HG03097 (cell line): ENCODE data around the gene HOXD9.

ENCODE experiments used
- ATAC-seq: cut with Tn5 transposase; IDR thresholded peaks from one replicate; pipeline ENCODE4 v1.9.1; 2021; ENCODE audit not compliant: unreplicated experiment, low FRiP score

Gene HOXD9

GRCh38 chr2:176122683-176123410, at the start of gene HOXD9:
Gene HOXD9 (plus strand): TSS chr2:176122719. CDS start chr2:176122769, 50 bp downstream.
- ATAC-seq, result no peak

DNA sequence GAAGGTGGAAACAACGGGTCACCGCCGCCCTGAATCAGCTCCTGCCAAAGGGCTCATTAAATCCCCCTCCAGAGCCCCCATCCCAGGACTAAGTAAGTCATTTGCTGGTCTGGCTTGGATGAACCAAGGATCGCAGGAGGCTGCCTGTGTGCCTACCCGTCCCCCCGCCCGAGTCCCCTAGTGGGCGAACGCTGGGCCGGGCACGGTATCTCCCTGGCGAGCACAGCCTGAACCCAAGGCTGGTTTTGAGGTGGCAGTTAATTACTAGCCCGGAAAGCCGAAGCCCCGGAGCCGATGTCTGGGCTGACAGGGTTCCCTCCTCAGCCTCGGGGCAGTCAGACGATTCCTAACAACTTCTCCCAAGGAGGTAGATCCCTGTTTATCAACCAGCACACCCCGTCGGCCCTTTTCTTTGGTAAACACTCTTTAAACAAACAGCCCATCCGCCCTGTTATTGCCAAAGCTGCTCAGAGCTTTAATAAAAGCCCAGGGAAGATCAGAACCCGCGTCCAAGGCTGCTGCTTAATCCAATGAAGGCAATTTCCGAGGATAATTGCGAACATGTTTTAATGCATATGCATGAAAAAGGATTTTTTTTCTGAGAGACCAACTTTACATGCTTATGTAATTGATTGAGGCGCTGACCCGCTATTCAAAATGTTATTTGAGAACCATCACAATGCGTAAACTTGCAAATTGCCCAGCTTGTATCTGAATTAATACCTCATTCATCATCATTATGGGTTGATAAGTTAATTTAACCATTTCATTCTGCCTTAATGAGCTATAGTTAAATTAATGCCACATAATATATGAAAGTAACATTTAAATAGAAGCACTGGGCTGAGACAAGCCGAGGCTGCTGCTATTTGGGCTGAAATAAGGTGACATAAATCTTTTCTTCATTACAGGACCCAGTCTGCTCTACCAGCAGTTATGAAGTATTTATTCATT, 49.3 kb upstream of the HOXD9 start:
- ATAC-seq, result no peak

DNA sequence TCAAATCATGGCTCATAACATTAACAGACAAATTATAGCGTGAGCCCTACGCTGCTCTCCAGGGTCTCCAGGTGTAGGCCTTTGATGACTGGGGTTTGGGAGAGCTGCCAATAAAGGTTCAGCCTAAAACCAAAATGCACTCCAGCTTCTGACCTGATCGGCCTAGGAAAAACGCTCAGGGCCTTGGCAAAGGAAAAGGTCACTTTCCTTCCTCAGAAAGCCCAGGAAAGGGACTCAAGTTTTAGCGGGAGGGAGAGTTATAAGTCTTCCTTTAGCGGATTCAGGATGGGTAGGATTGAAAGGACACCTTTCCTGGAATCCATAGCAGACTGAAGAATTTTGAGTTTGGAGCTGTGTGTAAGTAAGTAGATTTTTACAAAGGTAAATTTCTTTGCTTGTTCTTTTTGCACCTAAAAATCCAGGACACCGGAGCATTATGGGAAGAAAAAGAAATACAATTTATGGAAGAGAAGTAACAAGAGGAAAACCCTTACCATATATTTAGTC, 47.5 kb upstream of the HOXD9 start:
- ATAC-seq, result no peak

GRCh38 chr2:176075481-176075880, 47.0 kb upstream of the HOXD9 start:
- ATAC-seq, result no peak

DNA sequence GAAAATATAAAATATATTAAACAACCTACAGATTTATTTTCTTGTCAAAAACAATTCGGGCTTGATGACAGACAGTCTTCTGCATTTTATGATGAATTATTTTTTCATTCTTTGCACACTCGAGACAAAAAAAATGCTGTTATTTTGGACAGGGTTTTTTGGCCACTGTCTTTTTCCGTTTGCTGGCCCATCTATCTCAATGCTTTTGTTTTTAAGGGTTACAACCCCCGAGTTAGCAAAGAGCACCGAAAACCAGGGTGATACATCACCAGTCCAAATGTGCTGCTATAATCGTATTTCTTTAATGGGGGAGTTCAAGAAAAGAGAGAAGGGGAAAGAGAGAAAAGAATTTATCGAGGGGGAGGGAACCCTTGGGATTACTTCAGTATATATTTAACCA, 46.5 kb upstream of the HOXD9 start:
- ATAC-seq, result no peak

- ATAC-seq, result no peak
Measured at GRCh38 chr2:176076796-176077195, 45.7 kb upstream of the HOXD9 start.

GRCh38 chr2:176078541-176079284, 43.8 kb upstream of the HOXD9 start:
- ATAC-seq, result no peak

- ATAC-seq, result no peak
Measured at GRCh38 chr2:176079285-176079830, 43.2 kb upstream of the HOXD9 start.

DNA sequence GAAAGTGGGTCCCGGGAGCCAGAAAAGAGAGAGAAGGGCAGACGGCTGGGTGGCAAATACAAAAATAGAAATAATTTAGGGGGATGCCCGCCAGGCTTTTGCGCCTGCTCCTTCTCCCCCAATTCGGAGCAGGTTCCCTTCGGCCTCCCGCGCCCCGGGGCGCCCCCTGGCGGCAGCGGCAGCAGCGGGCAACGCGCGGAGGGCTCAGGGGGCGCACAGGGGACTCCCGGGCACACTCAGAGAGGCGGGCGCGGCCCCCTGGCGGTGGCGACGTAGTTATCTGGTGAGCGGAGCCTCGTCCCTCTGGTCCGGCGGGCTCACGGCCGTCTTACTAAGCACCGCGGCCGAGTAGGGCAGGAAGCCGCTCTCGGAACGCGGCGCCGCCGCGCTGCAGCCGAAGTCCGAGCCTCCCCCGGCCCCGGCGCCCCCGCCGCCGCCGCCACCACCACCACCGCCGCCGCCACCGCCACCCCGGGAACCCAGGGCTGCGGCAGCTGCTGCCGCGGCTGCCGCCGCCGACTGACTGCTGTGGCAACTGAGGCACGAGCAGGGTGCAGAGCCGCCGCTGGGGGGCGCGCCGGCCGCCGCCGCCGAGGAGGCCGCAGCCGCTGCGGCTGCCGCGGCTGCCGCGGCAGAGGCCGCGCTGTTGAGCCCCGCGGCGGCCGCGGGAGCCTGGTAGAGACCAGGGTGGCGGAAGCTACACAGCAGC, 42.5 kb upstream of the HOXD9 start:
- ATAC-seq, result no peak

DNA sequence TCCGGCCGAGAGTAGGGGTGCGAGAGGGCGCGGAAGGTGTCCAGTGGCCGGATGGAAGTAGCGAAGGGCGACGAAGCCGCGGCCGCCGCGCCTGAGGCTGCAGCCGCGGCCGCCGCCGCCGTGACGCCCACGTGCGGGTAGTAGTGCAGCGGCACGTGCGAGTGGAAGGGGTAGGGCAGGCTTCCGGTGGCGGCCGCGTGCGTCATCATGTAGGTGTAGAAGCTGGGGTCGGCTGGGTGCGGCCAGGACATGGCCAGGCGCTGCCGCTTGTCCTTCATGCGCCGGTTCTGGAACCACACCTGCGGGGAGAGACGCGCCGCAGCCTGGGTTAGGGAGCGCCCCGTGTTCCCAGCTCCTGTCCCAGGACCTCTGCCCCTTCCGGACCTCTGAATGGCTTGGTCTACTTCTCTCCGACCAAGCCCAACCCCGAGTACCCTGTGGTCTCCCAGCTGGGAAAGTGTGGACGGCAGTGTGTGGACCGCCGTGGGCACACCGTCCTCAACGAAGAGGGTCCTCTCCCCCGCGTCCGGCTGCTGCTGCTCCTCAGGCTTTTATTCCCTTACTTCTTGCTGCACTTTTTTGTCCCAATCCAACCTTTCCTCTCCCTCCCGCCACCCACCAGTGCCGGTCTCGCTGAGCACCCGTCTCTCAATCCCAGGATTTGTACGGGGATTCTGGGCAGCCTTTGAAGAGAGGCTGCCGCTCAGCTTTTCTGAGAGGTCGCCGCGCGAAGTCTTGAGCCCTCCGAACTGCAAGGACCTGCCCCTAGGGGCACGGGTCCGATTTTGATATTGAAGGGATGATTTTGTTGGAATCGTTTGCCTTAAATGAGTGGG, 41.8 kb upstream of the HOXD9 start:
- no peak for ATAC-seq

GRCh38 chr2:176081376-176081836, 41.1 kb upstream of the HOXD9 start:
- ATAC-seq, result no peak

DNA sequence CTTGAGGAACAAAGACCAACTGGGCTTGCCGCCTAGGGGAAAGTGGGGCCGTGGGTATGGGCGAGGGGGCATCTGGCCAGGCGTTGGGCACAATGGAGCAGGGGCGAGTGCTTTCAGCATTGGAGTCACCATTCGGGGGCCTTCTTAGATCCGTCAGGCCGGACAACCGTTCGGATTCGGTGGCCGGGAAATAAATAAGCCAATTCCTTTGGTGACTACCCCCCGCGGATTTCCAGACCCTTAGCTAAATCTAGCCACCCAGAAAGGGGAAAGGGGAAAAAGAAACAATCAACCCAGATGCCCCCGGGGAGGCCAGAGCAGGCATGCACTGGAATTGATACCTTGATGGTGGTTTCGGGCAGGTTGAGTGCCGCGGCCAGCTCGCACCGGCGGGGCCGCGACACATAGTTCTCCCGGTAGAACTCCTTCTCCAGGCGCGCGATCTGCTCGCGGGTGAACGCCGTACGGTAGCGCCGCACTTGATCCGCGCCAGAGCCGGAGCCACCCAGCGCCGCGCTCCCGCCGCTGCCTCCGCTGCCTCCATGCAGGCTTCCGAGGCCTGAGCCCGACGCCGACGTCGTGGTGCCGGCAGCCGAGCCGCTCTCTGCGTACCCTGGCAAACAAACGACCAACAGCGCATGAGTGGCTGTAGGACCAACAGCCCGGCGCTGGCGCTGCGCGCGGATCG, 40.5 kb upstream of the HOXD9 start:
- ATAC-seq, result no peak

- no peak for ATAC-seq
Measured at GRCh38 chr2:176082525-176082823, 40.0 kb upstream of the HOXD9 start.

GRCh38 chr2:176082824-176083751, 39.4 kb upstream of the HOXD9 start:
- ATAC-seq, result no peak

DNA sequence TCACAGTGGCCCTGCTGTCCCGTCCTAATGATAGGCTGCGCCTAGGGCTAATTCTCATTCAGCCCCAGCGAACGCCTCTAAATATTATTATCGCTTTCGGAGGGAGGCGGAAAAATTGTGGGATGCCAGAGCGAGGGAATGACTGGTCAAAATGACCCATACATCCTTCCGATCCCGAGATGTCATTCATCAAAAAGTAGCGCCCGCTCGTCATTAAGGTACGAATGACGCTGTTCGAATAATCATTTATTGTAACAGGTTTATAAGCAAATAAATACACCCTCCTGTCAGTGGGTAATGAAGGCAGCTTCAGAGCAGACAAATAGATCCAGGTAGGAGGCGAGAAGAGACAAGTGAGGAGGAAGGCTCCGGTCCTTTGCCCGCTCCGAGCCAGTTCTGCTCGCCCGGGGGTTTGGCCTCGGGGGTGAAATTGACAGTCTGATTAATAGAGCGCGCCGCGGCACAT, 38.7 kb upstream of the HOXD9 start, which contains the start of gene EVX2:
Gene EVX2, minus strand, starts transcription at position 167 of the 466 bp plus-strand sequence. CDS start 186 bp downstream, outside the sequence.
- ATAC-seq, result no peak

- no peak for ATAC-seq
Measured at GRCh38 chr2:176084611-176085119, 37.9 kb upstream of the HOXD9 start.
